Ascending aorta (tissue), 2 donors: ENCODE results near the gene NSD1. TPM values are rescaled to one million over a fixed set of nuclear protein-coding genes. Genes with fewer than 3 reads are reported as not detected.
A peak's percentile ranks its signal among the peaks of the same experiment; 100 is the strongest.

Source experiments
- DNase-seq, 2 donors: peaks; one replicate each; pipeline ENCODE4 v3.0.0-alpha.2; 2019; ENCODE audit warnings: low spot score in 2 of 2
- H3K27ac ChIP-seq, 2 donors: fragments of 200-600 bp; sonication (generic); one replicate each; pipeline ENCODE4 v1.5.1; 2016 to 2017; ENCODE audit warnings: mild to moderate bottlenecking in 1 of 2
- H3K27me3 ChIP-seq: fragments of 200-600 bp; sonication (generic); one replicate; pipeline ENCODE4 v1.5.1; 2017
- H3K36me3 ChIP-seq, 2 donors: fragments of 200-600 bp; sonication (generic); one replicate each; pipeline ENCODE4 v1.5.1; 2016
- H3K4me1 ChIP-seq, 2 donors: fragments of 200-600 bp; sonication (generic); one replicate each; pipeline ENCODE4 v1.5.1; 2016 to 2017; ENCODE audit warnings: mild to moderate bottlenecking in 1 of 2
- H3K4me3 ChIP-seq, 2 donors: fragments of 200-600 bp; sonication (generic); one replicate each; pipeline ENCODE4 v1.5.1; 2016 to 2017; ENCODE audit warnings: mild to moderate bottlenecking in 1 of 2
- H3K9me3 ChIP-seq, 2 donors: fragments of 200-600 bp; sonication (generic); one replicate each; pipeline ENCODE4 v1.5.1; 2016
- intact Hi-C: fragments of 100-400 bp; cut with DNase I; formaldehyde crosslinking; loops from one replicate; pipeline ENCODE4 v1.15.1; 2023
- total RNA-seq: library from RNA; depleted of rRNA; stranded (reverse); fragments of >200 nt; gene quantifications from one replicate; pipeline ENCODE4 v1.1.0, GENCODE V29; 2016
- TF ChIP-seq, protein P1 (sequence below), 3 experiments: fragments of 200-600 bp in 2 of 3; fragments of 450-650 bp in 1 of 3; sonication (generic) in 2 of 3; IDR thresholded peaks; one replicate each; pipeline ENCODE4 v1.5.1; 2016 to 2019; ENCODE audit warnings: antibody characterized with exemption in 3 of 3, mild to moderate bottlenecking in 1 of 3, moderate library complexity in 1 of 3

The NSD1 gene
- total RNA-seq, 1 donor from 2014 or later: 22.7 TPM

DNA sequence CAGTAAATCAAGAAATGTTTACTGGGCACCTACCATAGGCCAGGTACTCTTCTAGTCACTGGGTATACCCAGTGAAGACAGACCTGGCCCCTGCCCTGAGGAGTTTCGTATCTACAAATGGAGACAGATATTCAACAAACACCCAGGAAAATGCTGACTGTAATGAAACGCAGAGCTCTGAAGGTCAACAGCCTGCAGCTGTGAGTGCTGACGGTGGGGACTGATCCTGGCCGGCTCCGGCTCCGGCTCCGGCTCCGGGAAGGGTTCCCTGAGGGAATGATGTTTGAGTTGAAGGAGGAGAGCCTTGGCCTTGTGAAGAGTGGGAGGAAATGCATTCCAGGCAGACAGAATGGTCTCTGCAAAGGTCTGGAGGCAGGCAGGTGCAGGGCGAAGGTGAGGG, 23.8 kb upstream of the NSD1 start:
- no peaks in the 10 kb centered on the region for H3K9me3 ChIP-seq
- H3K27ac ChIP-seq: no peak overlapping the region
- DNase-seq: no peak
- H3K27me3 ChIP-seq: no peaks in the 10 kb centered on the region
- intact Hi-C loops: loop anchor here (5.0 to 10.0 kb wide), 4 partner anchors 82 to 455 kb away; no protein-coding TSS in a partner anchor
- TF ChIP-seq, protein P1, sequence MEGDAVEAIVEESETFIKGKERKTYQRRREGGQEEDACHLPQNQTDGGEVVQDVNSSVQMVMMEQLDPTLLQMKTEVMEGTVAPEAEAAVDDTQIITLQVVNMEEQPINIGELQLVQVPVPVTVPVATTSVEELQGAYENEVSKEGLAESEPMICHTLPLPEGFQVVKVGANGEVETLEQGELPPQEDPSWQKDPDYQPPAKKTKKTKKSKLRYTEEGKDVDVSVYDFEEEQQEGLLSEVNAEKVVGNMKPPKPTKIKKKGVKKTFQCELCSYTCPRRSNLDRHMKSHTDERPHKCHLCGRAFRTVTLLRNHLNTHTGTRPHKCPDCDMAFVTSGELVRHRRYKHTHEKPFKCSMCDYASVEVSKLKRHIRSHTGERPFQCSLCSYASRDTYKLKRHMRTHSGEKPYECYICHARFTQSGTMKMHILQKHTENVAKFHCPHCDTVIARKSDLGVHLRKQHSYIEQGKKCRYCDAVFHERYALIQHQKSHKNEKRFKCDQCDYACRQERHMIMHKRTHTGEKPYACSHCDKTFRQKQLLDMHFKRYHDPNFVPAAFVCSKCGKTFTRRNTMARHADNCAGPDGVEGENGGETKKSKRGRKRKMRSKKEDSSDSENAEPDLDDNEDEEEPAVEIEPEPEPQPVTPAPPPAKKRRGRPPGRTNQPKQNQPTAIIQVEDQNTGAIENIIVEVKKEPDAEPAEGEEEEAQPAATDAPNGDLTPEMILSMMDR (IDR thresholded peaks at IDR 0.05): no peak
- H3K36me3 ChIP-seq: no peaks in the 10 kb centered on the region
- no peak overlapping the region for H3K4me3 ChIP-seq
- H3K4me1 ChIP-seq: no peaks in the 10 kb centered on the region

DNA sequence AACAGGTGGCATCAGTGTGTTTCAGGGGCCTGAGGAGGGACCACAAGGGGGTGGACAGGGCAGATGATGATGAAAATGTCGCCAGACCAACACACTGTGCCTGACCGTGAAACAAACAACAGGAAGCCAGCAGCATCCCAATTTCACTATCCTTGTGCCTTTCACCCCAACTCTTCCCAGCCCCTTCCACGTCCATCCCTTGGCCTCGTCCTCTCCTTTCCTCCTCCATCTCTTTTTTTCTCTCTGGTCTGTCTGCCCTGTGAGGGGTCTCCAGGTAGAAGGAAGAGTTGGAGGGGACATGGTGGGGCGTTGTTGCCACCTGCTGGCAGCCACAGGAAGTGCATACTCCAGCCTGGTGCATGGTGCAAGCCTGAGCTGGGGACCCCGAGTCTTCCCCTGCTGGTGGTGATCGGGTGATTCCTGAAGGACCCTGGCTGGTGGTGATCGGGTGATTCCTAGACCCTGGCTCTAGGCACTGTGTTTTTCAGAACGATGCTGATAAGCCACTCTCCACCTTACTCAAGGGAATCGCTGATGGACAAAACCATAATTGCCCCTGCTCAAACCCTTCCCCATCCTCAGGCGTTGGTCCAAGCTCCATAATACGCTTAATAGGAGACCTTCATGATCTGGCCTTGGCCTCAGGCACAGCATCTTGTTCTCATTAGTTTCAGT, 21.7 kb upstream of the NSD1 start:
- Histone ChIP-seq H3K27me3 (no peaks in the 10 kb centered on the region), H3K4me3 (peak overlapping the region in 1 of 2 donors; percentile 22), H3K27ac (no peak overlapping the region), H3K9me3 (no peaks in the 10 kb centered on the region), H3K36me3 (no peaks in the 10 kb centered on the region), H3K4me1 (no peaks in the 10 kb centered on the region)
- intact Hi-C loops: loop anchor here (5.0 to 10.0 kb wide), 4 partner anchors 80 to 457 kb away; no protein-coding TSS in a partner anchor
- DNase-seq: no peak
- TF ChIP-seq, protein P1 (IDR thresholded peaks at IDR 0.05): peak; percentile 76 to 95 (median 94)

DNA sequence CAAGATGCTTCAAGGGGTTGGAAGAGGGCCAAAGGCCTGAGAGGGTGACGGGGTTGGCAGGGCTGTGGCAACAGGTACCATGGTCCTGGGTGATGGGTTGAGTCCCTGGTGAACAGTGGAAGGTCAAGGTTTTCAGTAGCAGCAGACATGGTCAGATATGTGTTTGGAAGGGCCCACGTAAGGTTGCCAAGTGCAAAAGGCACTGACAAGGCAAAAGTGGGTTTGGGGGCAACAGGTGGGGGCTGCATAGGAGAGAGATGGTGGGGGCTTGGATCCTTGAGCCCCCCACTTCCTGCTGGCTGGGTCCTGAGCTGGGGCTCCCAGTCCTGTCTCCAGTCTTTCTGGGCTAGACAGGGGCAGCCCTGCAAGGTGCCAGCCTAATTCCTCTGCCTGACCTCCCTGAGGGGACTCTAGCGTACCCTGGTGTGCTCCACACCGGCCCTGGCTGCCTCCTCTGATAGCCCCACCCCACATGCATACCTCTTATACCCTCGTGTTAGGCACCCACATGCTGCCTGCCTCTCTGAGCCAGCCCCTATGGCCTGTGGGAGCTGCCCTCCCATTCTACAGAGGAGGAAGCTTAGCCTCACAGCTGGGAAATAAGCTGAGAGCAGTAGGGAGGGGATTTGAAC, 20.9 kb upstream of the NSD1 start:
- Histone ChIP-seq H3K27me3 (no peaks in the 10 kb centered on the region), H3K4me1 (peaks cover 0 to 3% of the 10 kb centered on the region in 2 donors), H3K36me3 (no peaks in the 10 kb centered on the region), H3K27ac (no peak overlapping the region), H3K4me3 (no peak overlapping the region), H3K9me3 (no peaks in the 10 kb centered on the region)
- TF ChIP-seq, protein P1 (IDR thresholded peaks at IDR 0.05): no peak
- DNase-seq: no peak
- intact Hi-C loops: loop anchor here (5.0 to 10.0 kb wide), 4 partner anchors 80 to 458 kb away; no protein-coding TSS in a partner anchor

DNA sequence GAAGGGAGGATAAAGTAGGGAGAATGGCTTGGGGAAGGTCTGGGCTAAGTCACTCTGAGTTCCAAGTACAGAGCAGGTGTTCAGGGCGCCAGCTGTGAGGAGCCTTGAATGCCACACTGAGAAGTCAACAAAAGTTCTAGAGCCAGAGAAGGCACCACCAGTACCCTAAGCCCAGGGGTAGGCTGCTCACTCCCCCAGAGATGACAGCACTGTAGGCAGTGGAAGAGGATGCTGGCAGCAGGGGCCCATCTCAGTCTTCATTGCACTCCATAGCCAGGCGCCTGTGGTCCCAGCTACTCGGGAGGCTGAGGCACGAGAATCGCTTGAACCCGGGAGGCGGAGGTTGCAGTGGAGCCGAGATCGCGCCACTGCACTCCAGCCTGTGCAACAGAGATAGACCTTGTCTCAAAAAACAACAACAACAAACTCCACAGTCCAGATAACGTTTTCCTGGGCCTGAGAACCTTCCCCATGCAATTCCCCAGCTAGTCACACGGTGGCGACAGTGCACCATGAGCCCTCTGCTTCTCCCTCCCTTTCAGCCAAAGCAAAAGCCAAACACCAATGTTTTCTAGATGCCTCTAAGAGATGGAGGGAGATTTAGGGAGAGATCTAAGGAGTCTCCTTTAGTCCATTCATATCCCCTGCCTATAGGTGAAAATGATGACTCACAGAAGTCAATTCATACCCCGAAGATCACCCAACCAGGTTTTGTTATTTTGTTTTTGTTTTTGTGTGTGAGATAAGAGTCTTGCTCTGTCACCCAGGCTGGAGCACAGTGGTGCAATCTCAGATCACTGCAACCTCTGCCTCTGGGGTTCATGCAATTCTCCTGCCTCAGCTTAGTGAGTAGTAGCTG, 19.8 kb upstream of the NSD1 start:
- Histone ChIP-seq H3K27ac (no peak overlapping the region), H3K4me1 (peaks cover 0 to 3% of the 10 kb centered on the region in 2 donors), H3K27me3 (no peaks in the 10 kb centered on the region), H3K36me3 (no peaks in the 10 kb centered on the region), H3K4me3 (no peak overlapping the region), H3K9me3 (no peaks in the 10 kb centered on the region)
- TF ChIP-seq, protein P1 (IDR thresholded peaks at IDR 0.05): peak; percentile 94 to 100 (median 99)
- intact Hi-C loops: loop anchor here (2.0 to 10.0 kb wide), 5 partner anchors 79 to 459 kb away; partner anchors contain the start of genes PRELID1 and RAB24
- peak in 1 of 2 donors; percentile 86 for DNase-seq

DNA sequence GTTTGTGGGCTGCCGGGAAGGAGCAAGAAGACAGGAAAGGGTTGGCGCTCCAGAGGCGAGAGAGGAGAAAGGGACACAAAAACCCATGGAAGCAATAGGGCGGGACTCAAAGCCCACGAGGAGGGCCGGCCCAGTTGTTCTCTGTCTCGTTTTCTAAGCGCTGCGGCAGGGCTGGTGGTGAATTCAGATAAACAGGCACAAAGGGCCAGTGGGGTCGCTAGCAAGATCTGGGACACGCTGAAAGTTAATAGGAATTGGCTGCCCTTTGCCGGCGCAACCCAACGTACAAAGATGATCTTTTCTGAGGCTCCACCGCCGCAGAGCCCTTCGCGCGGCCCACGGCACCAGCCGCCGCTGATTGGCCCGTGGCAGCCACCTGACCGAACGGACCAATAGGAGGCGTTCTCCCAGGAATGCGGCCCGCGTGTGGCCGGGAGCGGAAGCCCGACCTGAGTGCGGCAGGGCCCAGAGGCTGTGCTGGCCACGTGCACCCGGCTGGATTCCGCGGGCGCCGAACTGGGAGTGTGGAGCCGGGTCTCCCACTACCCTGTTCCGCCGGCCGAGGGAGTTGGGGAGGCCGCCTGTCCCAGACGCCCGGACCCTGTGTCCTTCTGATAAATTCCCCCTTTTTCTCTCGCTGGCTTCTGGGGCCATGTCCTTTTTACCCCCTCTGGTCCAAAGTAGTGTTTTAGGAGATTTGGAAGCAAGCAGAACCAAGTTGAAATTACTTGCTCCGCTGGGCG, 16.8 kb upstream of the NSD1 start:
- no peaks in the 10 kb centered on the region for H3K36me3 ChIP-seq
- no peaks in the 10 kb centered on the region for H3K27me3 ChIP-seq
- DNase-seq: peak in 1 of 2 donors; percentile 92
- H3K27ac ChIP-seq: peak overlapping the region; percentile 52 to 66
- TF ChIP-seq, protein P1 (IDR thresholded peaks at IDR 0.05): no peak
- H3K4me1 ChIP-seq: peaks cover 0 to 3% of the 10 kb centered on the region in 2 donors
- no peaks in the 10 kb centered on the region for H3K9me3 ChIP-seq
- intact Hi-C loops: loop anchor here (1.0 to 10.0 kb wide), 4 partner anchors 14 to 462 kb away; no protein-coding TSS in a partner anchor
- H3K4me3 ChIP-seq: peak overlapping the region; percentile 27 to 61
